HG03439 (cell line): ENCODE results near the gene MUS81.

Source experiments
- ATAC-seq: cut with Tn5 transposase; IDR thresholded peaks from one replicate; pipeline ENCODE4 v1.9.1; 2021; ENCODE audit warnings: mild to moderate bottlenecking, moderate library complexity; ENCODE audit not compliant: unreplicated experiment

MUS81 gene

GRCh38 chr11:65911682-65912568 lies 51.7 kb downstream of the MUS81 start:
- no peak for ATAC-seq

GRCh38 chr11:65912845-65913244 lies 52.6 kb downstream of the MUS81 start:
- no peak for ATAC-seq

GRCh38 chr11:65915101-65915820 lies 55.0 kb downstream of the MUS81 start:
- ATAC-seq = no peak

- no peak for ATAC-seq
Measured at GRCh38 chr11:65915821-65916251, 55.6 kb downstream of the MUS81 start.
